PC-3 (cell line): Measurements from ENCODE around the gene MARCHF6.

Source experiments
- CTCF ChIP-seq: fragments of 300-600 bp; sonication (generic); conservative IDR thresholded peaks from 2 replicates; pipeline ENCODE4 v1.5.1; 2017; ENCODE audit warnings: antibody characterized with exemption, low read depth, mild to moderate bottlenecking, low read length
- EZH2 ChIP-seq: fragments of 300-600 bp; sonication (generic); IDR thresholded peaks from one replicate; pipeline ENCODE4 v1.6.1; 2017; ENCODE audit warnings: antibody characterized with exemption, mild to moderate bottlenecking, low read length; ENCODE audit not compliant: unreplicated experiment
- EZH2phosphoT487 ChIP-seq: fragments of 300-600 bp; sonication (generic); IDR thresholded peaks from 2 replicates; pipeline ENCODE4 v1.6.1; 2018; ENCODE audit warnings: mild to moderate bottlenecking, antibody characterized with exemption, low read length, borderline replicate concordance

DNA sequence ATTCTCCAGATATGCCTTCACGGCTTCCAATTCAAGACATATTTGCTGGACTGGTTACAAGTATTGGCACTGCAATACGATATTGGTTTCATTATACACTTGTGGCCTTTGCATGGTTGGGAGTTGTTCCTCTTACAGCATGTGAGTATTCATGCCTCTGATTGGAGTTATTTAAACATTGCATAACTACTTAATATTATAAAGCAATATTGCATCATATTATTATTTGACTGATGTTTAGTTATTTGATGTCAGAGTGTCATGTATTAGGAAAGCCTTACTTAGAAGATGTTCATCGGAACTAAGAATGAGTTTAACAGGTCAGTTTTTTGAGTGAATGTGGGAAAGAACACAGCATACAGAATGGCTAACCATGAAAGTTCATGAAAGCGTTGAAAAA, 28.3 kb downstream of the MARCHF6 start:
- TF ChIP-seq CTCF = no peak
- TF ChIP-seq EZH2phosphoT487 = no peak
- TF ChIP-seq EZH2 = no peak
